Vagina (tissue), 2 donors: Measurements from ENCODE around the gene ACSM5.

Source experiments
- CTCF ChIP-seq, 3 experiments: fragments of 450-650 bp in 2 of 3; fragments of 200-600 bp in 1 of 3; sonication (generic) in 1 of 3; IDR thresholded peaks; one replicate each; pipeline ENCODE4 v1.5.1; 2017 to 2019; ENCODE audit warnings: antibody characterized with exemption in 3 of 3, mild to moderate bottlenecking in 2 of 3, moderate library complexity in 2 of 3
- POLR2AphosphoS5 ChIP-seq, 2 donors: sonication (generic); formaldehyde crosslinking; IDR thresholded peaks; one replicate each; pipeline ENCODE4 v1.9.0; 2017; ENCODE audit warnings: antibody characterized with exemption in 2 of 2, mild to moderate bottlenecking in 2 of 2, low read depth in 1 of 2; ENCODE audit not compliant: insufficient read depth in 1 of 2

DNA sequence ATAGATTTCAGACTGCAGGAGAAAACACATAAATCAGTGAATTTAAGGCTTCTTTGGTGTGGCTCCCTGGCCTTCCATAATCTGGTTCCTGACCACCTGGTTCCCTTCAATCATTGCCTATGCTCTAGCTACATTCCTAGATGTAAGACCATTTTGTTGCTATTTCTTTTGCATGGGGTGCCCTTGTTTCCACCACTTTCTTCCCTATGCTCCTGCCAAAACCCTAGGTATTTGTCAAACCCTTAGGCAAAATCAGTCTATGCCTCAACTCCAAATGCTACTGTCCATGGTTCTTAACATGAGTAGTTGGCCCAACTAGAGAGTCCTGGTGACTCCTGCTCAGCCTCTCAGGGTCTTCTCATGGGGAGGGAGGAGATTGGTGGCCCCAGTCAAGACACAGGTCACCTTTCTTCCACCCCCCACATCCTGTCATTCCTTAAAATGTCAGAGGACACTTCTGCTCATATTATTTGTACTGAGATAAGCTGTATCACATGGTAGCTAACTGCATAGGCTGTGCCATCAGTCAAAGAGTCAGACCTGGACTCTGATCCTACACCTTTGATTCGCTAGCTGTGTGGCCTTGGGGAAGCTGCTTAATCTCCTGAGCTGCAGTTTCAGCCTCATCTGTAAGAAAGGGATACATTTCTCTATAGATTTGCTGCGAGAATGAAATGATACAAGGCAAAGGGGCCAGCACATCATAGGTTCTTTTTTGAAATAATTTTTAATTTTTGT is 15.0 kb downstream of the ACSM5 start:
- no peak for TF ChIP-seq CTCF (IDR thresholded peaks at IDR 0.05)
- TF ChIP-seq POLR2AphosphoS5 (IDR thresholded peaks at IDR 0.05; ENCODE audit: insufficient read depth in 1 of 2, low read depth in 1 of 2): no peak
